ENCODE measurements around the gene PRDX6. TPM values are rescaled to one million over a fixed set of nuclear protein-coding genes. Genes with fewer than 3 reads are reported as not detected.

PRDX6 gene
- total and polyA plus RNA-seq, 2 of the 8 experiments (the other 6 are each of a cell fraction or from before 2014, with no cell fraction given): 348 to 677 TPM

DNA sequence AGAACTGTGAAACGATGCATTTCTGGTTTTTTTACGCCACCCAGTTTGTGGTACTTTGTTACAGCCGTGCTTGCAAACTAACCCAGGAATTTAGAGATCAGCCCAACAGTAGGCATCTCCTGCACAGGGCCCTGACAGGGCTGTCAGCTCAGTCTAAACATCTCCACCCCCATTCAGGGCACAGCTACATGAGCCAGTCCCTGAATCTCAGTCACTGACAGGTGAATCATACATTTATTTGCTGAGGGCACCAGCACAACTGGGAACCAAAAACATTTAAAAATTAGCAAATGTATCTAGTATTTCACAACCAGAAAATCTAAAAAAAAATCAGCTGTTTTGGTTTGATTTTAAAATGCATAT lies 30.7 kb downstream of the PRDX6 start (continued):
- no peak for TF ChIP-seq SP2 (IDR thresholded peaks at IDR 0.05; ENCODE audit: low read length)
- TF ChIP-seq HDAC6 (IDR thresholded peaks at IDR 0.05; ENCODE audit: low read depth, low read length): no peak
- no peak for TF ChIP-seq MAX (IDR thresholded peaks at IDR 0.05)

Data from H1 (cell line).